GM12878 (cell line): ENCODE data around the gene ZNHIT1. TPM values are rescaled to one million over a fixed set of nuclear protein-coding genes. Genes with fewer than 3 reads are reported as not detected.

Experiments used
- ATAC-seq: fragments of 200-7000 bp; cut with Tn5 transposase; 3 replicates; pipeline ENCODE4 v1.9.1; 2020; ENCODE audit warnings: mild to moderate bottlenecking, moderate library complexity
- BruUV-seq: library from RNA; stranded (reverse); fragments of 400-500 nt; replicated peaks from 2 replicates; lab custom pipeline; 2021; lab: Mats Ljungman, UMichigan
- CTCF ChIA-PET: fragments of 300-600 bp; sonication (Branson Sonifier 250); formaldehyde crosslinking; extraction: SDS; loops from one replicate; lab custom pipeline; 2021; ENCODE audit warnings: inconsistent platforms; lab: Yijun Ruan, JAX
- POLR2A ChIA-PET: fragments of 350-600 bp; formaldehyde crosslinking; extraction: SDS; loops from one replicate; lab custom pipeline; 2021; ENCODE audit warnings: inconsistent platforms; lab: Charles Lee
- RAD21 ChIA-PET: fragments of 300-600 bp; sonication (Branson Sonifier 250); formaldehyde crosslinking; loops from one replicate; lab custom pipeline; 2023; ENCODE audit warnings: antibody characterized with exemption; ENCODE audit not compliant: unreplicated experiment; lab: Charles Lee
- SMC1A ChIA-PET: fragments of 300-600 bp; sonication (Branson Sonifier 250); formaldehyde crosslinking; loops from one replicate; lab custom pipeline; 2023; ENCODE audit not compliant: unreplicated experiment, uncharacterized antibody; lab: Charles Lee
- DNase-seq: peaks from one replicate; pipeline ENCODE4 v3.0.0-alpha.2; 2011; ENCODE audit warnings: low read depth, low spot score
- FAIRE-seq: peaks from 3 replicates; lab custom pipeline; 2011; peaks lifted over from hg19 to GRCh38; lab: Jason Lieb, UNC
- H2AFZ ChIP-seq: 2 replicates; pipeline ENCODE4 v1.6.0; 2011; ENCODE audit warnings: low read depth, low read length, control low read depth; ENCODE audit not compliant: control insufficient read depth
- H3K27ac ChIP-seq: 2 replicates; pipeline ENCODE4 v1.5.1; 2011; ENCODE audit warnings: control low read depth; ENCODE audit not compliant: control insufficient read depth, insufficient read depth
- H3K27me3 ChIP-seq, 2 experiments: replicated peaks in 1 of 2; 2 replicates each; pipeline versions ENCODE4 v1.6.0 to v1.6.1; 2011; ENCODE audit warnings: low read length in 1 of 2; ENCODE audit not compliant: control insufficient read depth in 2 of 2, insufficient read depth in 2 of 2
- H3K36me3 ChIP-seq, 2 experiments: 2 replicates each; pipeline ENCODE4 v1.5.1; 2011; ENCODE audit warnings: low read length in 1 of 2; ENCODE audit not compliant: control insufficient read depth in 2 of 2, insufficient read depth in 2 of 2
- H3K4me1 ChIP-seq: 2 replicates; pipeline ENCODE4 v1.6.1; 2011; ENCODE audit warnings: mild to moderate bottlenecking, low read length, moderate library complexity, mixed read lengths; ENCODE audit not compliant: control insufficient read depth, insufficient read depth
- H3K4me2 ChIP-seq: 2 replicates; pipeline ENCODE4 v1.6.0; 2011; ENCODE audit warnings: control low read depth; ENCODE audit not compliant: control insufficient read depth, insufficient read depth
- H3K4me3 ChIP-seq: fragments of 200-600 bp; sonication (generic); 2 replicates; pipeline ENCODE4 v1.5.1; 2016
- H3K79me2 ChIP-seq: 2 replicates; pipeline ENCODE4 v1.6.0; 2011; ENCODE audit warnings: low read length; ENCODE audit not compliant: control insufficient read depth, insufficient read depth
- H3K9ac ChIP-seq: 2 replicates; pipeline ENCODE4 v1.8.0; 2011; ENCODE audit warnings: low read length, control low read depth, mixed read lengths; ENCODE audit not compliant: control insufficient read depth, insufficient read depth
- H3K9me3 ChIP-seq: replicated peaks from 3 replicates; pipeline ENCODE4 v1.5.1; 2011; ENCODE audit warnings: mild to moderate bottlenecking, low read length; ENCODE audit not compliant: control insufficient read depth, insufficient read depth
- H4K20me1 ChIP-seq: 2 replicates; pipeline ENCODE4 v1.6.0; 2011; ENCODE audit not compliant: control insufficient read depth, insufficient read depth
- ATF7 ChIP-seq: fragments of 450-650 bp; IDR thresholded peaks from 2 replicates; pipeline ENCODE4 v1.6.1; 2016; ENCODE audit warnings: low read depth, mild to moderate bottlenecking
- BACH1 ChIP-seq: fragments of 450-650 bp; IDR thresholded peaks from 2 replicates; pipeline ENCODE4 v1.6.1; 2017; ENCODE audit warnings: mild to moderate bottlenecking, borderline replicate concordance
- EZH2 ChIP-seq: IDR thresholded peaks from 2 replicates; pipeline ENCODE4 v1.6.1; 2012; ENCODE audit warnings: low read depth, mild to moderate bottlenecking, control low read depth, inconsistent platforms, low read length, borderline replicate concordance; ENCODE audit not compliant: control insufficient read depth
- GABPA ChIP-seq: IDR thresholded peaks from 2 replicates; pipeline ENCODE4 v1.6.1; 2014; ENCODE audit warnings: antibody characterized with exemption, low read depth, mild to moderate bottlenecking, inconsistent platforms
- MLLT1 ChIP-seq: fragments of 450-650 bp; IDR thresholded peaks from 2 replicates; pipeline ENCODE4 v1.6.1; 2016; ENCODE audit warnings: mild to moderate bottlenecking
- NBN ChIP-seq: fragments of 450-650 bp; IDR thresholded peaks from 2 replicates; pipeline ENCODE4 v1.6.1; 2016
- NFYA ChIP-seq: IDR thresholded peaks from 2 replicates; pipeline ENCODE4 v1.6.1; 2011; ENCODE audit warnings: low read depth, mild to moderate bottlenecking, low read length, improper control_type of control experiment, borderline replicate concordance
- PAX5 ChIP-seq: IDR thresholded peaks from 2 replicates; pipeline ENCODE4 v1.6.1; 2011; ENCODE audit warnings: low read depth, low read length, borderline replicate concordance
- POLR2AphosphoS5 ChIP-seq: IDR thresholded peaks from 2 replicates; pipeline ENCODE4 v1.6.1; 2011; ENCODE audit warnings: mild to moderate bottlenecking, low read length, inconsistent platforms
- SIX5 ChIP-seq: IDR thresholded peaks from 2 replicates; pipeline ENCODE4 v1.6.1; 2011; ENCODE audit warnings: mild to moderate bottlenecking, low read depth, low read length, moderate library complexity; ENCODE audit not compliant: severe bottlenecking
- SMC3 ChIP-seq: IDR thresholded peaks from 2 replicates; pipeline ENCODE4 v1.6.1; 2011; ENCODE audit warnings: low read length, improper control_type of control experiment, borderline replicate concordance
- SPI1 ChIP-seq: IDR thresholded peaks from 2 replicates; pipeline ENCODE4 v1.6.1; 2011; ENCODE audit warnings: low read depth, mild to moderate bottlenecking, low read length, moderate library complexity, borderline replicate concordance; ENCODE audit not compliant: insufficient read depth
- SUZ12 ChIP-seq: fragments of 200-600 bp; sonication (generic); IDR thresholded peaks from one replicate; pipeline ENCODE4 v1.6.1; 2018; ENCODE audit warnings: antibody characterized with exemption, mild to moderate bottlenecking; ENCODE audit not compliant: unreplicated experiment
- TCF3 ChIP-seq: IDR thresholded peaks from 2 replicates; pipeline ENCODE4 v1.6.1; 2012; ENCODE audit warnings: low read depth, mild to moderate bottlenecking, low read length, borderline replicate concordance; ENCODE audit not compliant: insufficient read depth
- YY1 ChIP-seq: IDR thresholded peaks from 2 replicates; pipeline ENCODE4 v1.6.1; 2011; ENCODE audit warnings: low read depth, mild to moderate bottlenecking, low read length
- WGBS: methylation state at CpG from one replicate; pipeline ENCODE4 v1.1.6; 2016; ENCODE audit warnings: low lambda C conversion rate; ENCODE audit not compliant: insufficient replicate concordance, insufficient coverage; ENCODE audit errors: missing lambda C conversion rate; 5-methylcytosine and 5-hydroxymethylcytosine counted together
- in situ Hi-C: fragments of 300-500 bp; cut with MboI; formaldehyde crosslinking; loops from 9 replicates; pipeline ENCODE4 v1.14.3; 2018; ENCODE audit warnings: mixed read lengths
- intact Hi-C: fragments of 100-400 bp; cut with micrococcal nuclease; formaldehyde crosslinking; loops from one replicate; pipeline ENCODE4 v1.14.2; 2022; ENCODE audit not compliant: unreplicated experiment
- polyA plus RNA-seq, 11 experiments: library from polyadenylated mRNA; depleted of rRNA in 4 of 11; unstranded in 6 of 11; stranded (reverse) in 5 of 11; fragments of >200 nt; fragmentation: Nextera tagmentation in 4 of 11; fragmentation: Illumina TruSeq in 1 of 11; extraction: Ambion mirVana in 4 of 11; extraction: Trizol in 1 of 11; gene quantifications; 1 replicate in 1 of 11; 2 replicates in 10 of 11; pipeline versions ENCODE4 v1.2.1 to v1.2.3, GENCODE V29; 2011 to 2016; ENCODE audit warnings: inconsistent platforms in 2 of 11, missing spikeins in 2 of 11, low read depth in 1 of 11
- total RNA-seq, 4 experiments: library from RNA; depleted of rRNA in 3 of 4; stranded (reverse); fragments of >200 nt in 3 of 4; fragmentation: Illumina TruSeq in 1 of 4; extraction: Trizol in 1 of 4; gene quantifications; 2 replicates each; pipeline versions ENCODE4 v1.2.1 to v1.2.3, GENCODE V29; 2013 to 2021
- TF ChIP-seq, protein P1 (sequence below): fragments of 450-650 bp; IDR thresholded peaks from 2 replicates; pipeline ENCODE4 v1.6.1; 2016; ENCODE audit warnings: mild to moderate bottlenecking, moderate library complexity, borderline replicate concordance
- TF ChIP-seq, protein P2 (sequence below): fragments of 450-650 bp; IDR thresholded peaks from 2 replicates; pipeline ENCODE4 v1.6.1; 2018; ENCODE audit warnings: borderline replicate concordance, mild to moderate bottlenecking; ENCODE audit not compliant: partially characterized antibody

ZNHIT1 gene
- total and polyA plus RNA-seq, 10 of the 15 experiments (the other 5 are each of a cell fraction or from before 2014, with no cell fraction given): 3.8 to 79.2 (median 44.5) TPM

DNA sequence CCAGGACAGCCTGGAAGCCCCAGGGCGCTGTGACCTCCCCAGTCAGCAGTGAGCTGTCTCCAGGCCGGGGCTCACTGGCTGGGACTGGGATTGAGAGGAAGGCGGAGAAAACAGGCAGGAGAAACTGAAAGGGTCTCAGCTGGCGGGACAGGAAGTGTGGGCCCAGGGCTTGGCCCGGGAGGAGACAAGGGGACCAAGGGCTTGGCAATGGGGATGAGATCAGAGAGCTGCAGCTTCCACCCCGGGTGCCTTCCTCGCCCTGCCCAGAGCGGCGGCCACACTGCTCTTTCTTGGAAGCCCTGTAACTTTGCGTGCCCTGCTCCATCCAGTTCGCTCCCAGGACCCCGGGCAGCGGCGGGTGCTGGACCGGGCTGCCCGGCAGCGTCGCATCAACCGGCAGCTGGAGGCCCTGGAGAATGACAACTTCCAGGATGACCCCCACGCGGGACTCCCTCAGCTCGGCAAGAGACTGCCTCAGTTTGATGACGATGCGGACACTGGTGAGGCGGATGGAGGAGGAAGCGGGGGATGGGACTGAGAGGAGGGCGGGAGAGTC is 4.4 kb downstream of the ZNHIT1 start:
- Histone ChIP-seq H3K9ac (no peak overlapping the region), H3K9me3 (no peaks in the 10 kb centered on the region), H3K79me2 (peaks cover 13% of the 10 kb centered on the region), H3K36me3 (peaks cover 7 to 9% of the 10 kb centered on the region in 2 experiments), H3K4me1 (no peaks in the 10 kb centered on the region), H2AFZ (no peak overlapping the region), H3K27me3 (no peaks in the 10 kb centered on the region), H3K4me3 (no peak overlapping the region), H4K20me1 (no peaks in the 10 kb centered on the region), H3K27ac (no peak overlapping the region), H3K4me2 (no peak overlapping the region)
- intact Hi-C loops (no loop called here), in situ Hi-C loops (no loop called here)
- DNase-seq (no peak), ATAC-seq (no peak), FAIRE-seq (no peak)
- SMC1A ChIA-PET: no interaction called here
- POLR2A ChIA-PET: interaction anchor here (0.6 kb wide), 1 partner anchor 63 kb away, joined by 8 read pairs; no protein-coding TSS in a partner anchor
- CTCF ChIA-PET: interaction anchor here (0.6 to 1.1 kb wide), 3 partner anchors 21 to 667 kb away, joined by 3 to 5 read pairs (median 3); no protein-coding TSS in a partner anchor
- TF ChIP-seq ATF7: no peak
- no peak for TF ChIP-seq SUZ12
- TF ChIP-seq SIX5: no peak
- no peak for TF ChIP-seq NFYA
- TF ChIP-seq SPI1: no peak
- TF ChIP-seq POLR2AphosphoS5: no peak
- no peak for TF ChIP-seq TCF3
- TF ChIP-seq EZH2: no peak
- TF ChIP-seq, protein P1, sequence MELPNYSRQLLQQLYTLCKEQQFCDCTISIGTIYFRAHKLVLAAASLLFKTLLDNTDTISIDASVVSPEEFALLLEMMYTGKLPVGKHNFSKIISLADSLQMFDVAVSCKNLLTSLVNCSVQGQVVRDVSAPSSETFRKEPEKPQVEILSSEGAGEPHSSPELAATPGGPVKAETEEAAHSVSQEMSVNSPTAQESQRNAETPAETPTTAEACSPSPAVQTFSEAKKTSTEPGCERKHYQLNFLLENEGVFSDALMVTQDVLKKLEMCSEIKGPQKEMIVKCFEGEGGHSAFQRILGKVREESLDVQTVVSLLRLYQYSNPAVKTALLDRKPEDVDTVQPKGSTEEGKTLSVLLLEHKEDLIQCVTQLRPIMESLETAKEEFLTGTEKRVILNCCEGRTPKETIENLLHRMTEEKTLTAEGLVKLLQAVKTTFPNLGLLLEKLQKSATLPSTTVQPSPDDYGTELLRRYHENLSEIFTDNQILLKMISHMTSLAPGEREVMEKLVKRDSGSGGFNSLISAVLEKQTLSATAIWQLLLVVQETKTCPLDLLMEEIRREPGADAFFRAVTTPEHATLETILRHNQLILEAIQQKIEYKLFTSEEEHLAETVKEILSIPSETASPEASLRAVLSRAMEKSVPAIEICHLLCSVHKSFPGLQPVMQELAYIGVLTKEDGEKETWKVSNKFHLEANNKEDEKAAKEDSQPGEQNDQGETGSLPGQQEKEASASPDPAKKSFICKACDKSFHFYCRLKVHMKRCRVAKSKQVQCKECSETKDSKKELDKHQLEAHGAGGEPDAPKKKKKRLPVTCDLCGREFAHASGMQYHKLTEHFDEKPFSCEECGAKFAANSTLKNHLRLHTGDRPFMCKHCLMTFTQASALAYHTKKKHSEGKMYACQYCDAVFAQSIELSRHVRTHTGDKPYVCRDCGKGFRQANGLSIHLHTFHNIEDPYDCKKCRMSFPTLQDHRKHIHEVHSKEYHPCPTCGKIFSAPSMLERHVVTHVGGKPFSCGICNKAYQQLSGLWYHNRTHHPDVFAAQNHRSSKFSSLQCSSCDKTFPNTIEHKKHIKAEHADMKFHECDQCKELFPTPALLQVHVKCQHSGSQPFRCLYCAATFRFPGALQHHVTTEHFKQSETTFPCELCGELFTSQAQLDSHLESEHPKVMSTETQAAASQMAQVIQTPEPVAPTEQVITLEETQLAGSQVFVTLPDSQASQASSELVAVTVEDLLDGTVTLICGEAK: no peak
- TF ChIP-seq BACH1: no peak
- no peak for TF ChIP-seq NBN
- no peak for TF ChIP-seq YY1
- TF ChIP-seq GABPA: no peak
- no peak for TF ChIP-seq SMC3
- TF ChIP-seq MLLT1: no peak
- no peak for TF ChIP-seq PAX5
- TF ChIP-seq, protein P2, sequence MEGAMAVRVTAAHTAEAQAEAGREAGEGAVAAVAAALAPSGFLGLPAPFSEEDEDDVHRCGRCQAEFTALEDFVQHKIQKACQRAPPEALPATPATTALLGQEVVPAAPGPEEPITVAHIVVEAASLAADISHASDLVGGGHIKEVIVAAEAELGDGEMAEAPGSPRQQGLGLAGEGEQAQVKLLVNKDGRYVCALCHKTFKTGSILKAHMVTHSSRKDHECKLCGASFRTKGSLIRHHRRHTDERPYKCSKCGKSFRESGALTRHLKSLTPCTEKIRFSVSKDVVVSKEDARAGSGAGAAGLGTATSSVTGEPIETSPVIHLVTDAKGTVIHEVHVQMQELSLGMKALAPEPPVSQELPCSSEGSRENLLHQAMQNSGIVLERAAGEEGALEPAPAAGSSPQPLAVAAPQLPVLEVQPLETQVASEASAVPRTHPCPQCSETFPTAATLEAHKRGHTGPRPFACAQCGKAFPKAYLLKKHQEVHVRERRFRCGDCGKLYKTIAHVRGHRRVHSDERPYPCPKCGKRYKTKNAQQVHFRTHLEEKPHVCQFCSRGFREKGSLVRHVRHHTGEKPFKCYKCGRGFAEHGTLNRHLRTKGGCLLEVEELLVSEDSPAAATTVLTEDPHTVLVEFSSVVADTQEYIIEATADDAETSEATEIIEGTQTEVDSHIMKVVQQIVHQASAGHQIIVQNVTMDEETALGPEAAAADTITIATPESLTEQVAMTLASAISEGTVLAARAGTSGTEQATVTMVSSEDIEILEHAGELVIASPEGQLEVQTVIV: no peak
- no TSS peak for BruUV-seq
- RAD21 ChIA-PET: no interaction called here
- WGBS: 96% methylated on average over 26 of the region's 27 CpGs
